Pancreas (tissue), 10 donors: ENCODE measurements around the gene WWOX. TPM values are rescaled to one million over a fixed set of nuclear protein-coding genes. Genes with fewer than 3 reads are reported as not detected.

Experiments used
- ATAC-seq, 4 donors: fragments of 200-7000 bp; cut with Tn5 transposase; one replicate each; pipeline versions ENCODE4 v1.8.0 to v1.9.1; 2020; ENCODE audit warnings: mild to moderate bottlenecking in 4 of 4, moderate library complexity in 4 of 4
- DNase-seq, 6 donors: peaks; one replicate each; pipeline ENCODE4 v3.0.0-alpha.2; 2020
- FAIRE-seq: peaks from 2 replicates; lab custom pipeline; 2012; peaks lifted over from hg19 to GRCh38; lab: Jason Lieb, UNC
- H3K27ac ChIP-seq, 4 donors: fragments of 200-600 bp; sonication (generic); 1 replicate in 3 of 4; 2 replicates in 1 of 4; pipeline versions ENCODE4 v1.5.0 to v1.8.0; 2020
- H3K27me3 ChIP-seq, 4 donors: fragments of 200-600 bp; one replicate each; pipeline ENCODE4 v1.8.0; 2021
- H3K36me3 ChIP-seq, 3 donors: fragments of 200-600 bp; sonication (generic) in 1 of 3; one replicate each; pipeline versions ENCODE4 v1.5.0 to v1.8.0; 2020 to 2021
- H3K4me1 ChIP-seq, 3 donors: fragments of 200-600 bp; one replicate each; pipeline ENCODE4 v1.8.0; 2021
- H3K4me3 ChIP-seq, 4 donors: fragments of 200-600 bp; sonication (generic) in 2 of 4; one replicate each; pipeline versions ENCODE4 v1.5.0 to v1.8.0; 2020 to 2021
- H3K9me3 ChIP-seq, 4 donors: fragments of 200-600 bp; one replicate each; pipeline ENCODE4 v1.8.0; 2021
- WGBS, 2 donors: extraction: QIAGEN DNeasy Blood & Tissue Kit; methylation state at CpG; one replicate each; pipeline ENCODE4 v1.1.7; 2013; 5-methylcytosine and 5-hydroxymethylcytosine counted together
- intact Hi-C, 3 donors: fragments of 100-400 bp; cut with DNase I; formaldehyde crosslinking; loops; one replicate each; pipeline versions ENCODE4 v1.11.1 to v1.14.2; 2022
- polyA plus RNA-seq, 2 donors: library from polyadenylated mRNA; stranded (reverse); fragments of 200-250 nt; gene quantifications; one replicate each; pipeline ENCODE4 v1.2.3, GENCODE V29; 2013
- total RNA-seq, 6 donors: library from RNA; stranded (reverse); fragmentation: NEBNext Ultra II Directional in 4 of 6; extraction: Animal tissue kit (Norgen Biotek cat#: 25700) in 4 of 6; gene quantifications; one replicate each; pipeline versions ENCODE4 v1.2.1 to v1.2.4, GENCODE V29; 2021 to 2023
- TF ChIP-seq, protein P1 (sequence below), 4 donors: fragments of 200-600 bp; sonication (generic) in 3 of 4; IDR thresholded peaks; one replicate each; pipeline versions ENCODE4 v1.5.0 to v1.8.0; 2021; ENCODE audit warnings: antibody characterized with exemption in 4 of 4
- donor health status: healthy with polysubstance abuse.
- donor health status: DM: no; HTN: no; CAD: no; lungs with moderate emphysema.
- donor health status: DM: no; HTN: no; CAD: no.
- donor health status: control.
- donor health status: control.
- donor health status: Bipolar disorder and iron deficiency.
- donor health status: DM: yes; HTN: yes; CAD: no.
- donor health status: DM: no; HTN: no; CAD: no.
- donor health status: DM: no; HTN: no; CAD: no.
- donor health status: DM: yes; HTN: yes; CAD: no.

Gene WWOX
- total and polyA plus RNA-seq, 8 donors: 6.8 to 14.4 (median 10.8) TPM

DNA sequence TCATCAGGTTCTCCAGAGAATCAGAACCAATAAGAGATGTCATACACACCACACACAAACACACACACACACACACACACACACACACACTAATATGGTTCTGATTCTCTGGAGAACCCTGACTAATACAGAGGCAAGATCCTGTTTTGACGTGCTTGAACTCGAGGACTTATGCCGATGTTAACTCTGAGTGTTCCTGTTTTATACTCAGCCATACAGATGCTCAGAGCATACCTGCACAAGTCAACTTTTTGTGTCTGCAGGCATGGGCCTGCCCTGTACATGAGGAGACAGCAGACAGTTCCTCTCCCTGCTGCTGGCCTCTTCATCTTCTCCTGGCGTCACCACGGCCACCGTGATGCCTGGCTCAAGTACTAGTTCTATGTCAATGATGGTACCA lies 635.9 kb downstream of the WWOX start:
- WGBS, 2 donors: 85 to 96% methylated on average over 6 of the region's 6 CpGs
- Histone ChIP-seq H3K9me3 (no peaks in the 10 kb centered on the region), H3K4me3 (no peak overlapping the region), H3K36me3 (no peaks in the 10 kb centered on the region), H3K27me3 (no peaks in the 10 kb centered on the region), H3K27ac (no peak overlapping the region), H3K4me1 (no peaks in the 10 kb centered on the region)
- no peak for ATAC-seq
- TF ChIP-seq, protein P1, sequence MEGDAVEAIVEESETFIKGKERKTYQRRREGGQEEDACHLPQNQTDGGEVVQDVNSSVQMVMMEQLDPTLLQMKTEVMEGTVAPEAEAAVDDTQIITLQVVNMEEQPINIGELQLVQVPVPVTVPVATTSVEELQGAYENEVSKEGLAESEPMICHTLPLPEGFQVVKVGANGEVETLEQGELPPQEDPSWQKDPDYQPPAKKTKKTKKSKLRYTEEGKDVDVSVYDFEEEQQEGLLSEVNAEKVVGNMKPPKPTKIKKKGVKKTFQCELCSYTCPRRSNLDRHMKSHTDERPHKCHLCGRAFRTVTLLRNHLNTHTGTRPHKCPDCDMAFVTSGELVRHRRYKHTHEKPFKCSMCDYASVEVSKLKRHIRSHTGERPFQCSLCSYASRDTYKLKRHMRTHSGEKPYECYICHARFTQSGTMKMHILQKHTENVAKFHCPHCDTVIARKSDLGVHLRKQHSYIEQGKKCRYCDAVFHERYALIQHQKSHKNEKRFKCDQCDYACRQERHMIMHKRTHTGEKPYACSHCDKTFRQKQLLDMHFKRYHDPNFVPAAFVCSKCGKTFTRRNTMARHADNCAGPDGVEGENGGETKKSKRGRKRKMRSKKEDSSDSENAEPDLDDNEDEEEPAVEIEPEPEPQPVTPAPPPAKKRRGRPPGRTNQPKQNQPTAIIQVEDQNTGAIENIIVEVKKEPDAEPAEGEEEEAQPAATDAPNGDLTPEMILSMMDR (IDR thresholded peaks at IDR 0.05): no peak
- FAIRE-seq: no peak
- intact Hi-C loops: no loop called here
- DNase-seq: no peak

DNA sequence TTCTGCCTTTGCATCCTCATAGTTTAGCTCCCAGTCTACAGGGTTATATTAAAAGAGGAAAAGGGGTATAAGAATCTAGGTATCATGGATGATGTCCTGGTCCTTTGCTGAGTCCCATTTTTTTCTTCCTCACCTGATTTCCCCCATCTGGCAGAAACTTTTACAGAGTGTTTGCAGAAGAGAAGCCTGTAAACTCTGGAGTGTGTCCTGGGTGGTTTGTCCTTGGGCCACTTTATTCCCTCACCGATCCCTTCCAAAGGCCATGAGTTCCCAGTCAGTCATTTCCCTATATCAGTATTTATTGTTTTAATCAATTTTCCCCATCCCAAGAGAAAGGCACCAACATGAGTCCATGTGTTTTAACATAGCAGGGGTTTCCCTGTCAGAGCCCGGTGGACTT lies 638.2 kb downstream of the WWOX start:
- intact Hi-C loops: no loop called here
- ATAC-seq: no peak
- TF ChIP-seq, protein P1 (IDR thresholded peaks at IDR 0.05): no peak

DNA sequence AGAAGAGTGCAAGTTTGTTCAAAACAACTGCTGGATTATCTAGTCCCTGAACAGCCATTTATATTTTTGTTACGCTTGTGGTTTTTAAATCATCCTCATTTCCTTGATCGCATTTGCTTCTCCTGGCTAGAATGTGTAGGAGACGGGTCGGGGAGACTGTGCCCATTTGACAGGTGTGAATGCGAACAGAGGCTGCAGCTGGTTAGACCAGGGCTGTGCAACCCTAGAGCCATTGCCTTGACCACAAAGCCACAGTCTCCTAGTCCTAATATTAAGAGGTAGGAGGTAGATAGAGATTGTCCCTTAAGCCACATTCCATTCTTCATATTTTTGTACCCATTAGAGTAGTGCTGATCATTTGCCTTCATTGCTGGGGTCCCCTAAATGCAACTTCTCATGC lies 639.1 kb downstream of the WWOX start:
- Histone ChIP-seq H3K4me1 (no peaks in the 10 kb centered on the region), H3K27me3 (no peaks in the 10 kb centered on the region), H3K36me3 (no peaks in the 10 kb centered on the region), H3K27ac (no peak overlapping the region), H3K9me3 (no peaks in the 10 kb centered on the region), H3K4me3 (no peak overlapping the region)
- TF ChIP-seq, protein P1 (IDR thresholded peaks at IDR 0.05): no peak
- intact Hi-C loops: no loop called here
- no peak for DNase-seq
- WGBS, 2 donors: 93 to 97% methylated on average over 5 of the region's 5 CpGs
- no peak for ATAC-seq
- FAIRE-seq: no peak

More for the DNA sequence above, 638.2 kb downstream of the WWOX start:
- no peak overlapping the region for H3K4me3 ChIP-seq
- H3K27ac ChIP-seq: no peak overlapping the region
- FAIRE-seq (no peak), DNase-seq (no peak)
- H3K9me3 ChIP-seq: no peaks in the 10 kb centered on the region
- no peaks in the 10 kb centered on the region for H3K4me1 ChIP-seq
- no peaks in the 10 kb centered on the region for H3K27me3 ChIP-seq
- no peaks in the 10 kb centered on the region for H3K36me3 ChIP-seq
- 65 to 82% methylated on average over 2 of the region's 2 CpGs for WGBS, 2 donors

DNA sequence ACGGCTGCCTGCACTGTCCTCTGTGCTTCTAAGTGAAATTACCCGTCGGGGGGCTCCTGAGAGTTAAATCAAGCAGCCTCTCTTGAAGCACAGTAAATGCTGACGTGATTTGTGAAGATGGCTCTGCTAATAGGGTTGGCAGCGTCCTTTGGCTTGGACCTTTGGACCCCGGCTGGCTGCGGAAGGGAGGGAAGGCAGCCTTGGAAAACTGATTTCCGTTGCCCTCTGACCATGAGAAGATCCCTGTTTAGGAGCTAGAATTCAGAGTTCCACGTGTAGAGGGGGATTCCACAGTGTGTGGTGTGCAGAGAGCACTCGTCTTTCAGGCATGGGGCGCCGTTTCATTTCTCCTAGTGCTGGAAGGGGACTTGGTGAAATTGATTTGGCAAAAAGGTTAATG lies 640.8 kb downstream of the WWOX start:
- H3K27ac ChIP-seq: no peak overlapping the region
- TF ChIP-seq, protein P1 (IDR thresholded peaks at IDR 0.05): no peak
- 85 to 93% methylated on average over 12 of the region's 12 CpGs for WGBS, 2 donors
- H3K27me3 ChIP-seq: no peaks in the 10 kb centered on the region
- H3K9me3 ChIP-seq: no peaks in the 10 kb centered on the region
- DNase-seq (no peak), ATAC-seq (no peak), FAIRE-seq (no peak)
- intact Hi-C loops: no loop called here
- no peaks in the 10 kb centered on the region for H3K36me3 ChIP-seq
- no peaks in the 10 kb centered on the region for H3K4me1 ChIP-seq
- no peak overlapping the region for H3K4me3 ChIP-seq

DNA sequence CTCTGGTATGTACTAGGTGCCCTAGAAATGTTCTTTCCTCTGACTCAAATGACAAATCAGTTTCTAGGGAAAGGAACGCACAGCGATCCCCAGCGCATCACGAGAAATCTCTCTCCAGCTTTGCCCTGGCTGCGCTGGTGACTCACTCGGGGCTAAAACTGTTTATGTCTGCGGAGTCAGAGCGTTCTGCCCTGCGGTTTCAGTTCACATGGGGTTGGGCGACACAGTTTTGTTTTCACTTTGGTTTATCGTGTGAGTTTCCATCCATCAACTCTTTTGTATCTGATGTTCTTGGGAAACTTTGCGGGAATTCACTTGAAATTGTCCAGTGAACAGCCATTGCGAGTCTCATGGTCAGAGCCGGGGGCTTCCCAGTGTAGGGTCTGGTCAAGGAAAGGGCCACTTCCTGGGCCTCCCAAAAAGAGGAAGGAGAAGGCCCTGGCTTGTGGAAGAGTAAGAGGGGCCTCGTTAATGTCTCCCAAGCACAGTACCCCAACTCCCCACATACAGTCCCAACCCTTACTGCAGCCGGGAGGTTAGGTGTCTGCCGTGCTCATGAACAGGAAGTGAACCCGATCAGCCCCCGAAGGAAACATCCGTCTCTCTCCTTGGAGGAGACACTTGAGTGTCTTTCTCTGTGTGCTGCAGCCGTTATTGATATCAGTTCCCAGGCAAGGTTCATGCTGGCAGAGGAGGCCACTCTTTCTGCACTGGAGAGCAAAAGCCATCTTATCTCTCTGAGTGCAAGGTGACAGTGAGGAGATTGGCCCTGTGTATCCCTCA lies 643.2 kb downstream of the WWOX start:
- FAIRE-seq: no peak
- H3K27ac ChIP-seq: peak overlapping the region in 1 of 4 donors; percentile 33
- ATAC-seq: peak in 2 of 4 donors; percentile 70 to 74
- no peak overlapping the region for H3K4me3 ChIP-seq
- DNase-seq: peak in 1 of 6 donors; percentile 21
- no peaks in the 10 kb centered on the region for H3K4me1 ChIP-seq
- no peaks in the 10 kb centered on the region for H3K36me3 ChIP-seq
- H3K27me3 ChIP-seq: no peaks in the 10 kb centered on the region
- H3K9me3 ChIP-seq: no peaks in the 10 kb centered on the region
- 87 to 89% methylated on average over 21 of the region's 21 CpGs for WGBS, 2 donors
- TF ChIP-seq, protein P1 (IDR thresholded peaks at IDR 0.05): no peak
- intact Hi-C loops: no loop called here
